Activated CD8-positive, alpha-beta memory T cell treated with anti-CD3 and anti-CD28 coated beads, Interleukin-2, amount 10 ng/mL, durations not matched to agents 7 days and 5 days (primary cell): ENCODE measurements around the gene TOLLIP. TPM values are rescaled to one million over a fixed set of nuclear protein-coding genes. Genes with fewer than 3 reads are reported as not detected.
A peak's percentile ranks its signal among the peaks of the same experiment; 100 is the strongest.
"Not testable (repeated sequence)": the region's sequence is repeated elsewhere in the genome, so short reads cannot be mapped to it uniquely, and the experiment has no call there.

Experiments
- ATAC-seq: fragments of 150-1000 bp; cut with Tn5 transposase; one replicate; pipeline ENCODE4 v1.10.0; 2021; ENCODE audit warnings: moderate library complexity
- CTCF ChIA-PET: fragments of 350-600 bp; sonication (Branson Sonifier 250); formaldehyde crosslinking; loops from one replicate; lab custom pipeline; 2021; ENCODE audit warnings: antibody characterized with exemption; lab: Charles Lee
- DNase-seq: peaks from one replicate; pipeline ENCODE4 v3.0.0-alpha.2; 2020
- H3K27ac Mint-ChIP-seq: one replicate; pipeline ENCODE4 v1.8.0; 2021; ENCODE audit warnings: mild to moderate bottlenecking, mixed read lengths
- H3K27me3 Mint-ChIP-seq: one replicate; pipeline ENCODE4 v1.8.0; 2021; ENCODE audit warnings: mixed read lengths
- H3K36me3 Mint-ChIP-seq: one replicate; pipeline ENCODE4 v1.8.0; 2021; ENCODE audit warnings: mild to moderate bottlenecking, mixed read lengths
- H3K4me1 Mint-ChIP-seq: one replicate; pipeline ENCODE4 v1.8.0; 2021; ENCODE audit warnings: mixed read lengths
- H3K4me3 Mint-ChIP-seq: one replicate; pipeline ENCODE4 v1.8.0; 2021; ENCODE audit warnings: mild to moderate bottlenecking, moderate library complexity, mixed read lengths
- H3K9me3 Mint-ChIP-seq: one replicate; pipeline ENCODE4 v1.8.0; 2022; ENCODE audit warnings: low read depth, mixed read lengths
- total RNA-seq, 2 experiments: library from RNA; stranded (reverse); gene quantifications; one replicate each; pipeline ENCODE4 v1.2.3, GENCODE V29; 2021

Gene TOLLIP
- total RNA-seq, 2 experiments from 2014 or later, result 33.3 to 35.8 TPM

DNA sequence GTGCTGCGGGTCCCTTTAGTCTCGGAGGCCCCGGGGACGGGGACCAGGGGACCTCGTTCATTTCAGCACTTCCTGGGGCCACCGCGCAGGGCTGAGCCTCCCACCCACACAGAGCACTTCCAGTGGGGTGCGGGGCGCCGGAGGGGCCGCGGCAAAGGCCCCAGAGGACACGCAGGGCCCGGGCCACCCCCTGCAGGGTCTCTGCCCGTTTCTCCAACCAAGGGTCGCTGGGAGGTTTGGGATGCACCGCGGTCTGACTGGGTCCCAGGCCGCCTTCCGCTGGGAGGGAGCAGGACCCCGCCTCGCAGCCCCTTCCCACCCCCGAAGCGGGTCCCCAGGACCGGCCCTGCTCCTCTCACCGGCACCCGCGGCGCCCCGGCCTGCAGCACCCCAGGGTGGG, 37.5 kb downstream of the TOLLIP start:
- Mint-ChIP-seq H3K4me1 (no peaks in the 10 kb centered on the region), H3K36me3 (no peaks in the 10 kb centered on the region), H3K27me3 (no peaks in the 10 kb centered on the region), H3K27ac (no peak overlapping the region), H3K9me3 (no peaks in the 10 kb centered on the region), H3K4me3 (no peak overlapping the region)
- DNase-seq, result no peak
- ATAC-seq, result no peak
- CTCF ChIA-PET, result no interaction called here

DNA sequence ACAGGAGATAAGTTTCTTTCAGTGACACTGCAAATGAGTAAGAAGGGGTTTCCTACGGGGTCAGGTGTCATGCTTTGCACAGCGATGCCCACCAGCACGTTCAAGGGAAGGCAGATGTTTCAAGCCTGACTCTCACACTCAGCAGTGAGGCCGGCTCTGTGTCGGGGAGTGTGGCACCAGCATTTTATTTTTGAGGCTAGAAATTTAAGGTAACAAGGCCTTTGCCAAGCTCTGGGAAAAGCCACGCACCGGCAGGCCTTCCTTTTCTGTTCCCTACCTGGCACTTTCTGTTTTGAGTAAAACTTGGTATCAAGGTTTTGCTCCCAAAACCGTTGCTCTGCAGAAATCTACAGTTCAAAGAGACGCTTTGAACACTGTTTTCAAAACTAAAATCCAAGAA, 38.0 kb downstream of the TOLLIP start:
- no peak for DNase-seq
- no peaks in the 10 kb centered on the region for H3K9me3 Mint-ChIP-seq
- CTCF ChIA-PET, result no interaction called here
- no peaks in the 10 kb centered on the region for H3K27me3 Mint-ChIP-seq
- H3K4me1 Mint-ChIP-seq, result no peaks in the 10 kb centered on the region
- no peak overlapping the region for H3K27ac Mint-ChIP-seq
- no peak overlapping the region for H3K4me3 Mint-ChIP-seq
- no peak for ATAC-seq
- H3K36me3 Mint-ChIP-seq, result no peaks in the 10 kb centered on the region

DNA sequence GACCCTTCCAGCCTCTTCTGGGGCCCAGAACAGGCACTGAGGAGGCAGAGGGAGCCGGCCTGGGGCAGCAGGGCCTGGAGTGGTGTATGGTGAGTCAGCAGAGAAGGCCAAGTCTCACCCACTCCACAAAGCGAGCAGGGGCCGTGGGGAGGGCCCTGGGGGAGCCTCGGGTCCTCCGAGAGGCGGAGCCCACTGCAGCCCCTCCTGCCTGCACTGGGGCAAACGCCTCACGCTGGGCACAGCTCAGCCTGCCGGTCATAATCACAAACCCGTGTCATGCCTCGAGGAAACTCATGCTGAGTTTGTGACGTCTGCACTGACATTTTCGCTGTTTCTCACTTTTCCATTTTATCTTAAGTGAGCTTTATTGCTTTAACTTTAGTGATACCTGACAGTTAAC, 38.4 kb downstream of the TOLLIP start:
- CTCF ChIA-PET, result no interaction called here
- Mint-ChIP-seq H3K4me3 (no peak overlapping the region), H3K36me3 (peaks cover 2% of the 10 kb centered on the region), H3K27ac (no peak overlapping the region), H3K4me1 (no peaks in the 10 kb centered on the region), H3K27me3 (no peaks in the 10 kb centered on the region), H3K9me3 (no peaks in the 10 kb centered on the region)
- DNase-seq (no peak), ATAC-seq (no peak)

DNA sequence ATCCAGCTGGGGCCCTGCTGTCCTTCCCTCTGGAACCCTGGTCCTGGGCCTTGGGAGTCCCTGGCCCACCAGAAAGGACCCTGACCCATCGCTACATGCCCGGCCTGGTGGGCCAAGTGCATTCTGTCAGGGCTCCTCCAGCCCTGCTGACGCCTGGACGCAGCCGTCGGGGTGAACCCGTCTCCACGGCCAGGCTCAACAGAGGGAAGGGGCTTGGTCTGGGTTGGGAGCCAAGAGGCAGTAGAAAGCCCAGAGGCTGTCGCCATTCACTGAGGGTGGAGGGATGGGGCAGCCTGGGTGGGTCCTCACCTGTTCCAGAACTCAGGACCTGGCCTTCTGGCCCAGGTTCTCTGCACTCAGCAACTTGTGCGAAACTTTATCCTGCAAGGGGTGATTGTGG, 39.0 kb downstream of the TOLLIP start:
- CTCF ChIA-PET, result no interaction called here
- Mint-ChIP-seq H3K27me3 (no peaks in the 10 kb centered on the region), H3K9me3 (no peaks in the 10 kb centered on the region), H3K36me3 (peaks cover 2% of the 10 kb centered on the region), H3K4me1 (no peaks in the 10 kb centered on the region), H3K27ac (no peak overlapping the region), H3K4me3 (no peak overlapping the region)
- ATAC-seq (no peak), DNase-seq (no peak)

DNA sequence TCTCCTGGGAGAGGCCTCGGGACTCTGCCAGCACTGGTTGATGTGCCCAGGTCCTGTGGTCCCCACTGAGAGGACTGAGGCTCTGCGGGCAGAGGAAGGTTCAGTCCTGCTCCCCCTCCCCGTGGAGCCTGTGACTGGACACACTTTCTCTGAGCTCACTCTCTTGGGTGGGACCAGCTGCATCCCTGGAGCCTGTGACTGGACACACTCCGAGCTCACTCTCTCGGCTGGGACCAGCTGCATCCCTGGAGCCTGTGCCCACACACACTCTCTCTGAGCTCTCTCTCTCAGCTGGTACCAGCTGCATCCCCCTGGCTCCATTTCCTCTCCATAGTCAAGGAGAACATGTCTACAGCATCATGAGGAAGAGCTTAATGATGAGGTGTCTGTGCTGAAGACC, 39.5 kb downstream of the TOLLIP start:
- H3K36me3 Mint-ChIP-seq, result peaks cover 2% of the 10 kb centered on the region
- no peak for DNase-seq

DNA sequence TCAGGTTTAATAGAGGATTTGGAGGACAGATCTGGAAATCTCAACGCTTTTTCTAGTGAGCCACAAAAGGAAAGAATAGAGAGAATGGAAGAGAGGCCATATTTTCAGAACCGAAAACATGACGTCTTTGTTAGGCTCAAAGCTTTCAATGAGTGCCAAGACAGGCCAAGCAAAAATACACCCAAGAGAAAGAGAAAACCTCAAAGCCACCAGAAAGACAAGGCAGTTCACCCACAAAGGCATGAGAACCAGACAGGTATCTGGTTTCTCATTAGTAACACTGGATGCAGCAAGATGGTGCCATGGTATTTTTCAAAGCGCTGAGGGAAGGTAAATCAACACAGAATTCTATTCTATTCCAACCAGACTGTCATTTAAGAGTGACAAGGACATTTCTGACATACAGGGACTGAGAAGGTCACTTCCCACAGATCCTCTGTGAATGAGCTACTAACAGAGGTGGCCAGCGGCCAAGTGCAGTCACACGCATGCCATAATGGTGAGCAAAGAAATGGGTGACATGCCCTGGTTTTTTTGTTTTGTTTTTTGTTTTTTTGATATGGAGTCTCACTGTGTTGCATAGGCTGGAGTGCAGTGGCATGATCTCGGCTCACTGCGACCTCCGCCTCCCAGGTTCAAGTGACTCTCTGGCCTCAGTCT, 41.9 kb downstream of the TOLLIP start:
- ATAC-seq (no peak), DNase-seq (no peak)
- Mint-ChIP-seq H3K9me3 (peaks cover 9% of the 10 kb centered on the region), H3K4me1 (peaks cover 11% of the 10 kb centered on the region), H3K4me3 (no peak overlapping the region), H3K36me3 (peaks cover 6% of the 10 kb centered on the region), H3K27ac (no peak overlapping the region), H3K27me3 (no peaks in the 10 kb centered on the region)
- CTCF ChIA-PET, result no interaction called here

More for the DNA sequence above, 39.5 kb downstream of the TOLLIP start:
- ATAC-seq, result no peak
- Mint-ChIP-seq H3K4me1 (no peaks in the 10 kb centered on the region), H3K9me3 (peaks cover 3% of the 10 kb centered on the region), H3K4me3 (no peak overlapping the region), H3K27me3 (no peaks in the 10 kb centered on the region), H3K27ac (no peak overlapping the region)
- CTCF ChIA-PET, result interaction anchor here (1.4 kb wide), 1 partner anchor 39 kb away, joined by 3 read pairs; the partner anchor contains the start of gene TOLLIP

DNA sequence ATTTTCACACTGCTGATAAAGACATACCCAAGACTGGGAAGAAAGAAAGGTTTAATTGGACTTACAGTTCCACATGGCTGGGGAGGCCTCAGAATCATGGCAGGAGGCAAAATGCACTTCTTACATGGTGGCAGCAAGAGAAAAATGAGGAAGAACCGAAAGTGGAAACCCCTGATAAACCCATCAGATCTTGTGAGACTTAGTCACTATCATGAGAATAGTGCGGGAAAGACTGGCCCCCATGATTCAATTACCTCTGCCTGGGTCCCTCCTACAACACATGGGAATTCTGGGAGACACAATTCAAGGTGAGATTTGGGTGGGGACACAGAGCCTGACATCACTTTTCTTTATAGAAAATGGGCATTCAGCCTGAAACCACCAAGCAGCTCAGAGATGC, 42.5 kb downstream of the TOLLIP start:
- CTCF ChIA-PET, H3K27ac Mint-ChIP-seq: not testable (repeated sequence)
- peaks cover 12% of the 10 kb centered on the region for H3K4me1 Mint-ChIP-seq

DNA sequence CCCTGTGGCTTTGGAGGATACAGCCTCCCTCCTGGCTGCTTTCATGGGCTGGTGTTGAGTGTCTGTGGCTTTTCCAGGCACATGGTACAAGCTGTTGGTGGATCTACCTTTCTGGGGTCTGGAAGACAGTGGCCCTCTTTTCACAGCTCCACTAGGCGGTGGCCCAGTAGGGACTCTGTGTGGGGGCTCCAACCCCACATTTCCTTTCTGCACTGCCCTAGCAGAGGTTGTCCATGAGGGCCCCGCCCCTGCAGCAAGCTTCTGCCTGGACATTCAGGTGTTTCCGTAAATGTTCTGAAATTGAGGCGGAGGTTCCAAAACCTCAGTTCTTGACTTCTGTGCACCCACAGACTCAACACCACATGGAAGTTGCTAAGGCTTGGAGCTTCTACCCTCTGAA, 44.0 kb downstream of the TOLLIP start:
- H3K27me3 Mint-ChIP-seq, DNase-seq, H3K9me3 Mint-ChIP-seq, H3K4me3 Mint-ChIP-seq, CTCF ChIA-PET, ATAC-seq, H3K36me3 Mint-ChIP-seq, H3K27ac Mint-ChIP-seq: not testable (repeated sequence)
- peaks cover 12% of the 10 kb centered on the region for H3K4me1 Mint-ChIP-seq

More for the DNA sequence above, 42.5 kb downstream of the TOLLIP start:
- H3K9me3 Mint-ChIP-seq, DNase-seq, H3K27me3 Mint-ChIP-seq, H3K4me3 Mint-ChIP-seq, ATAC-seq, H3K36me3 Mint-ChIP-seq: not testable (repeated sequence)

DNA sequence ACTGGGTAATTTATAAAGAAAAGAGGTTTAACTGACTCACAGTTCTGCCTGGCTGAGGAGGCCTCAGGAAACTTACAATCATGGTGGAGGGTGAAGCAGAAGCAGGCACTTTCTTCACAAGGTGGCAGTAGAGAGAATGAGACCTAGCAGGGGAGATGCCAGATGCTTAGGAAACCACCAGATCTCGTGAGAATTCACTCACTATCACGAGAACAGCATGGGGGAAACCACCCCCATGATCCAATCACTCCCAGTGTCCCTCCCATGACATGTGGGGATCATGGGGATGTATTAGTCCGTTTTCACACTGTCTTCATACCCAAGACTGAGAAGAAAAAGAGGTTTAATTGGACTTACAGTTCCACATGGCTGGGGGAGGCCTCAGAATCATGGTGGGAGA, 45.0 kb downstream of the TOLLIP start:
- H3K4me1 Mint-ChIP-seq, result peaks cover 12% of the 10 kb centered on the region
- H3K27ac Mint-ChIP-seq, ATAC-seq, H3K9me3 Mint-ChIP-seq, H3K4me3 Mint-ChIP-seq, H3K27me3 Mint-ChIP-seq, CTCF ChIA-PET, H3K36me3 Mint-ChIP-seq: not testable (repeated sequence)
- DNase-seq, result peak; percentile 57

DNA sequence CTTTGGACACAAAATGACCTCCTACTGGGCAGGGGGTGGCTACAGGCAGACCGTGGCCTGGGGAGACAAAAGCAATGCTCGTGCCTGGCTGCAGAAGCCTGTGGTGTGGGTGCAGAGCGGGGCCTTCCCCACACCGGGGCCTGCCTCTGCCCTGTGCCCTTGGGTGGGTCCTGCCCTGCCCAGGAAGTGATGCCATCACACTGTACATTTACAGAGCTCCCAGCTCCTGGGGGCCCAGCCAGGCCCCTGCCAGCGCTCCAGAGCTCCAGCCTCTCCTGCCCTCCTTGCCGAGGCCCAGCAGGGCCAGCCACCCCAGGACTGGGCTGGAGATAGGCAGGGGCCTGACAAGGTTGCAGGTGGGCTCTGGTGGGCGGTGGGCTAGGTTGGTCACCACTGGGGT, 46.4 kb downstream of the TOLLIP start:
- peaks cover 12% of the 10 kb centered on the region for H3K4me1 Mint-ChIP-seq
- peaks cover 6% of the 10 kb centered on the region for H3K36me3 Mint-ChIP-seq
- CTCF ChIA-PET, result interaction anchor here (1.1 to 1.7 kb wide), 2 partner anchors 65 to 253 kb away, joined by 4 to 6 read pairs; no protein-coding TSS in a partner anchor
- DNase-seq (peak; percentile 47), ATAC-seq (peak; percentile 34)
- peak overlapping the region; percentile 91 for H3K27ac Mint-ChIP-seq
- H3K4me3 Mint-ChIP-seq, result peak overlapping the region; percentile 76
- H3K27me3 Mint-ChIP-seq, result no peaks in the 10 kb centered on the region
- peaks cover 9% of the 10 kb centered on the region for H3K9me3 Mint-ChIP-seq

DNA sequence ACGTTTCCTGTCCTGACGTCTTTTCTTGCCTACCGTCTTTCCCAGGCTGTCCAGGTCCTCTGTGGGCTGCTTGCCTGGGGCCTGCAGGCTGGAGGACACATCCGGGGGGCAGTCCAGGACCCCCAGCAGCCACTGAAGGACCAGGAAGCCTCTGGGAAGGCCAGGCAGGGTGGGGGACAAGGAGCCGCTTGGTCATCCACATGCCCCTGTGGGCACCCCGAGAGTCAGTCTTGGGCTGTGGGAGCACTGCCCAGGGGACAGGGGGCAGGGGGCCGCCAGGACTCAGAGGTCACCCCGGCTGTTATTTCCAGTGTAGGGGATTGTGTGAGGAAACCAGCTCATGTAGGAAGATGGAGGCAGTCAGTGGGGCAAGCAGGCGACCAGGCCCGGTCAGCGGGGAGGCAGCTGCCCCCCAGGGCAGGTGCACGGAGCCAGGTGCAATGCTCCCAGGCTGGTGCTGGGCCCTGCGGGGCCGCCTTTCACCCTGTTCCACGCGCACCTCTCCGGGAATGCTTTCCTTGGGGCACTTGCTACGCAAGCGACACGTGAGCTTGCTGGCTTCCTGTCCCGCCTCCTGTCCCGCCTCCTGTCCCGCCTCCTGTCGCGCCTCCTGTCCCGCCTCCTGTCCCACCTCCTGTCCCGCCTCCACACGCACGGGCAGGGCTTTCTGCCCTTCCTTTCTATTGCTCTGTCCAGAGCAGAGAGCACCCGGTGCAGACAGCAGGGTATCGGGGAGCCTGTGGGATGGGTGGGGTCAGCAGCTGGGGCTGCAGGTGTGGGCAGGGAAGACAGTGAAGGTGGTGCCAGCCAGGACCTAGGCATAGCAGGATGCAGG, 47.0 kb downstream of the TOLLIP start:
- CTCF ChIA-PET, result interaction anchor here (1.1 to 1.7 kb wide), 2 partner anchors 65 to 253 kb away, joined by 4 to 6 read pairs; no protein-coding TSS in a partner anchor
- peaks cover 6% of the 10 kb centered on the region for H3K36me3 Mint-ChIP-seq
- H3K27me3 Mint-ChIP-seq, result no peaks in the 10 kb centered on the region
- peaks cover 9% of the 10 kb centered on the region for H3K9me3 Mint-ChIP-seq
- H3K4me3 Mint-ChIP-seq, result peak overlapping the region; percentile 76
- H3K27ac Mint-ChIP-seq, result peak overlapping the region; percentile 91
- DNase-seq (peak; percentile 92), ATAC-seq (peak; percentile 93)
- H3K4me1 Mint-ChIP-seq, result peaks cover 12% of the 10 kb centered on the region

DNA sequence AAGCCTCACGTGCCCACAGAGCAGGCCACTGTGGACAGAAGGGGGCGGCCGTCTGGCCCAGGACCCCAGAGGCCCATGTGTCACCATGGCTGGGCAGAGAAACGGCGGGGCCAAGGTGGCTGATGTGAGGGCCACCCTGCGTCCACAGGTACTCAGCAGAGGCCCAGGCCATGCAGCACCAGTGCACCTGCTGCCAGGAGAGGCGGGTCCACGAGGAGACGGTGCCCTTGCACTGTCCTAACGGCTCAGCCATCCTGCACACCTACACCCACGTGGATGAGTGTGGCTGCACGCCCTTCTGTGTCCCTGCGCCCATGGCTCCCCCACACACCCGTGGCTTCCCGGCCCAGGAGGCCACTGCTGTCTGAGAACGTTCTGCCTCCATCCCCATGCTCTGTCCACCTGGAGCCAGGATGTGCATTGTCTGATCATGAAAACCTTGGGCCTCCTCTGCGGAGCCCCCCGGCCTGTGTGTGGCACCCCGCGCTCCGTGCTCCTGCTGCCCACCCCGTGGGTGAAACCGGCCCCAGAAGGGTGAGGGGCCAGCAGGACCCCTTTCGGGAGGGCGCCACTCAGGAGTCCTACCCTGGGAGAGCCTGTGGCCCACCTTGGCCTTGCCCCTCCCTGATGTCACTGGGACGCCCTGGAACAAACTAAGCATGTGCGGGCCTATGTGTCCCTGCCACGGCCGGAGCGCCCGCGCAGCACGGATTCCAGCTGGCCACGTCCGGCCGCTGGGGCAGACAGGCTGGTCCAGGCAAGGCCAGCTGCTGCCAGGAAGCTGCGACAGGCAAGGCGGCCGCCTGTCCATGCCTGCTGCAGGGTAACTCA, 48.0 kb downstream of the TOLLIP start:
- DNase-seq, result no peak
- H3K9me3 Mint-ChIP-seq, result peaks cover 9% of the 10 kb centered on the region
- peaks cover 6% of the 10 kb centered on the region for H3K36me3 Mint-ChIP-seq
- peak overlapping the region; percentile 76 for H3K4me3 Mint-ChIP-seq
- H3K27ac Mint-ChIP-seq, result no peak overlapping the region
- CTCF ChIA-PET, result no interaction called here
- H3K27me3 Mint-ChIP-seq, result no peaks in the 10 kb centered on the region
- peaks cover 12% of the 10 kb centered on the region for H3K4me1 Mint-ChIP-seq
- ATAC-seq, result no peak

DNA sequence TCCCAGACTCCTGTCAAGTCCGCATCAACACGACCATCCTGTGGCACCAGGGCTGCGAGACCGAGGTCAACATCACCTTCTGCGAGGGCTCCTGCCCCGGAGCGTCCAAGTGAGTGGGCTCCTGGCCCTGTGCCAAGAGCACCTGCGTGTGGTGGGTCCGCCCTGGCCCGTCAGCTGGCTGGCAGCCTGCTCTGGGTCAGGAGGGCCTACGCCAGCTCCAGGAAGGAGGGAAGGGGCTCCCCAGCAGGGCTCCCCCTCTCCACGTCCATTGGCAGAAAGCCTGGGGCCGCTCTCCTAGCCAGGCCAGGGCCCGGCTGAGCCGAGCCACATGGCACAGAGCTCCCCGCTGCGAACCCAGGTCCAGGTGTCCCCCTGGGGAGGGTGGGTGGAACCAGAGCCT, 48.8 kb downstream of the TOLLIP start:
- peaks cover 4% of the 10 kb centered on the region for H3K36me3 Mint-ChIP-seq
- ATAC-seq, result no peak
- no peak overlapping the region for H3K27ac Mint-ChIP-seq
- no peaks in the 10 kb centered on the region for H3K27me3 Mint-ChIP-seq
- CTCF ChIA-PET, result no interaction called here
- no peak overlapping the region for H3K4me3 Mint-ChIP-seq
- H3K4me1 Mint-ChIP-seq, result peaks cover 12% of the 10 kb centered on the region
- no peak for DNase-seq
- peaks cover 9% of the 10 kb centered on the region for H3K9me3 Mint-ChIP-seq
